ENCODE data around the gene SPIRE1.
"Not testable (repeated sequence)": the region's sequence is repeated elsewhere in the genome, so short reads cannot be mapped to it uniquely, and the experiment has no call there.

SPIRE1 gene

DNA sequence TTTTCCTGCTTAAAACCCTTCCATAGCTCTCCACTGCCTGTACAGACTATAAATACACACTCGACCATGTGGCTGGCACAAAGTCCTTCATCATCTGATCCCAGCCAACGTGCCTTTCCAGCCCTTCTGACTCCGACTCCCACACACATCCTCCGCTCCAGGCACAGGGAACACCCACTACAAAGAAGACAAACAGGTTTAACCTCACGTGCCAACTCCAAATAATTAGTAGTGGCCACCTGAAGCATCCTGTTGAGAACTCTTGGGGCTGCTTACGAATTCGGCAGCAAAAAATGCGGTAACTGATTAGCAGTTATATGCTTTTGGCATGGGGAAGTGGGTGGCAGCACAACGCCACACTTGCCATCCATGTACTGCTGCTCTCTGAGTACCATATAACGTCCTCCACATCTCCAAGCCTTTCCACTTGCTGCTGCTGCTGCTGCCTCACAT is 12.1 kb downstream of the SPIRE1 start:
- DNase-seq (ENCODE audit: low spot score), result no peak

DNA sequence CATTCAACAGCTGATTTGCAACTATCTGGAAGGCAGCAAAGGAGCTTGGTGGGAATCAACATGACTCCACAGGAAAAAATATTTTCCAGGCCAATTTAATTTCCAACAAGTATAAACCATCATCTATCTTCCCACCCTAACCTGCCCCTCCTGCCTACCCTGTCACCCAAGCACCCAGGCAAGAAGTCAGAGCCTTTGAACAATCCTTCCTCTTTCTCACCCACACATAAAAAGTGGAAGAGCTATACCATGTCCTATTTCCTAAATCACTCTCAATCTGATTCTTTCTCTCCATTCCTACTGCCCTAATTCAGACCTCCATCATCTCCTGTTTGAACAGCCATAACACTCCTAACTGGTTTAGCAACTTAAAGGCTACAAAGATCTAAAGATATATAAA is 12.7 kb downstream of the SPIRE1 start:
- no peak for DNase-seq (ENCODE audit: low spot score)

- not testable (repeated sequence) for DNase-seq (ENCODE audit: low spot score)
These were observed 14.2 kb downstream of the SPIRE1 start for GRCh38 chr18:12643756-12644155.

DNA sequence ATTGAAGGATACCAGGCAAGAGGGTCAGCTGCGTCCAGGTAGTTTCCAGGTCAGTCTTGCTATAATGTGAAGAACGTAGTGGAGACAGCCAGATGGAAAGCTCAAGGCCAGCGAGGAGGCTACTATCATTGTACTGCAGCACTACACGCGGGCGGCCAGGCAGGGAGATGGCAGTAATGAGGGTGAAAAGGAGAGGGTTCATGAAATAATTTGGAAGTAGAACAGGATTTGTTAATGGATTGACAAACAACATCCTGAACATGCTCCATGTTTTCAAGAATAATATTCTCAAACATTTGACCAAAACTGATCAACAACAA is 17.1 kb downstream of the SPIRE1 start:
- no peak for DNase-seq (ENCODE audit: low spot score)

- no peak for DNase-seq (ENCODE audit: low spot score)
These were observed 17.7 kb downstream of the SPIRE1 start for GRCh38 chr18:12639990-12640880.

GRCh38 chr18:12638644-12639124 is 19.2 kb downstream of the SPIRE1 start:
- no peak for DNase-seq (ENCODE audit: low spot score)

DNA sequence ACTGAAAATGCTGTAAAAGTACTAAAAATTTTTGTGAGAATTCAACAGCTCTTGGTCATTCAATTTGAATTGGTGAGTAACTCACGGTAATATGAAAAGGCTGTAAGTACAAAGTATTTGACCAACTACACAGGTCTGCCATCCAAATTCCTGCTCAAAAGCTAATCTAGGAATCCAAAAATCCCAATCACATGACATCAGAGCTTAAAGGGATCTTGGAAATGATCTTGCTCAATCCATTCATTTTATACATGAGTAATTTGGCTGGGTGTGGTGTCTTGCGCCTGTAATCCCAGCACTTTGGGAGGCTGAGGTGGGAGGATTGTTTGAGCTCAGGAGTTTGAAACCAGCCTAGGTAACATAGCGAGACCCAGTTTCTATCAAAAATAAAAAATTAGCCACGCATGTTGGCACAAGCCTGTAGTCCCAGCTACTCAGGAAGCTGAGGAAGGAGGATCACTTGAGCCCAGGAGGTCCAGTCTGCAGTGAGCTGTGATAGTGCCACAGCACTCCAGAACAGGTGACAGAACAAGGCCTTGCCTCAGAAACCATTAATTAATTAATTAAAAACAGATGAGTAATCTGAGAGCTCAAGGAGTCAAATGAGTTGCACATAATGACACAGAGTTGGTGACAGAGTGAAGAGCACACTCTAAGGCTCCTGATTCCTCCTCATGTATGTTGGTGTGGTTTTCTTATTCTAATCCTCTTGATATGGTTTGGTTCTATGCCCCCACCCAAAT is 19.8 kb downstream of the SPIRE1 start:
- no peak for DNase-seq (ENCODE audit: low spot score)

- no peak for DNase-seq (ENCODE audit: low spot score)
These were observed 20.5 kb downstream of the SPIRE1 start for GRCh38 chr18:12637393-12637792.

- no peak for DNase-seq (ENCODE audit: low spot score)
These were observed 26.0 kb downstream of the SPIRE1 start for GRCh38 chr18:12631831-12632477.

DNA sequence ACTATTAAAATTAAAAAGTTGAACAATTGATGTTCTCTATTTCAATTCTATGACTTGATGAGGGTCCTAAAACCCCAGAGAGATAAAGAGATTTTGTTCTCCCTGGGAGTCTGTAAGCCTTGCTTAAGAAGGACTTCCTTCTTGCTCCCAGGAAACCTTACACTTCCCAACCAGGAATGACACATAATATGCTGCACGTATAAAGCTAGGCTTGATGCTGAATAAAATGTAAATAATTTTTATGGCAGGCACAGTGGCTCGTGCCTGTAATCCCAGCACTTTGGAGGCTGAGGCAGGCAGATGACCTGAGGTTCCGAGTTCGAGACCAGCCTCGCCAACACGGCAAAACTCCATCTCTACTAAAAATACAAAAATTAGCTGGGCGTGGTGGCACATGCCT is 27.8 kb downstream of the SPIRE1 start:
- DNase-seq (ENCODE audit: low spot score), result no peak

GRCh38 chr18:12628706-12629702 is 28.9 kb downstream of the SPIRE1 start:
- DNase-seq (ENCODE audit: low spot score), result peak; percentile 25

DNA sequence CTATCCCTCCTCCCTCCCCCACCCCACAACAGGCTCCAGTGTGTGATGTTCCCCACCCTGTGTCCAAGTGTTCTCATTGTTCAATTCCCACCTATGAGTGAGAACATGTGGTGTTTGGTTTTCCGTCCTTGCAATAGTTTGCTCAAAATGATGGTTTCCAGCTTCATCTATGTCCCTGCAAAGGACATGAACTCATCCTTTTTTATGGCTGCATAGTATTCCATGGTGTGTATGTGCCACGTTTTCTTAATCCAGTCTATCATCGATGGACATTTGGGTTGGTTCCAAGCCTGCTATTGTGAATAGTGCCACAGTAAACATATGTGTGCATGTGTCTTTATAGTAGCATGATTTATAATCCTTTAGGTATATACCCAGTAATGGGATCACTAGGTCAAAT is 30.7 kb downstream of the SPIRE1 start:
- DNase-seq (ENCODE audit: low spot score), result not testable (repeated sequence)

GRCh38 chr18:12625241-12625640 is 32.7 kb downstream of the SPIRE1 start:
- DNase-seq (ENCODE audit: low spot score), result no peak

- DNase-seq (ENCODE audit: low spot score), result no peak
These were observed 36.1 kb downstream of the SPIRE1 start for GRCh38 chr18:12621742-12622306.

DNA sequence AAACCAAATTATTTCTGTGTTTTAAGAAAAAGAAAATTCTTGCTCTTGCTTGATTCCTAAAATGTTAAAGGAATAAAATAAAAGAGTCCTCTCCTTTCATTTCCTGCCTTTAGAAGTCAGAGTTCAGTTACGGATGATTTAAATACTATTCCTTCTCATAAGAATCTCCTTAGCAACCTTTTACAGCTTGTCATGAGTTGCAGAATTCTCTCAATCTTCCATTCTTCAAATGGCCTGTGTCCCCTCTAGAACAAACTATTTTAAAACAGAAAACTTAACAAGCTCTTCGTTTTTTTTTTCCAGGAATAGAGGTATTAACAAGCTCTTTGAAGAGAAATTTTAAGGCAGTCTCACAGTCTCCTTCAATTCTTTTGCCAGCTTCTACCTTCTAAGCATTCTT is 42.2 kb downstream of the SPIRE1 start:
- no peak for DNase-seq (ENCODE audit: low spot score)

DNA sequence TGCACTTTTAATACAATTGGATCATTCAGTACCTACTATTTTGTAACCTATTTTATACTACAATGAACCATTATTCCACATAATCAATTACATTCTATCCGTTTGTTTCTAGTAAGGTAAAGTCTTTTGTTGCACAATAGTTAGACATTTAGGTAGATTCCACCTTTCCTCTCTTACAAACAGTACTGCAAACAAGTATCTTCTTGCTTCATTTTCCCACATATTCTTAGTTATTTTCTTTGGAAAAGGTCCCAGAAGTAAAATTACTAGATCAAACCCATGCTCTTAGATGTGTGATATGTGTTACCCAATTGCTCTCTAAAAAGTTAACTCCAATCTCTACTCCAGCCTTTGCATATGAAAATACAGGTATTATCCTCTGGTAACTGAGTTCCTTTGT is 49.6 kb downstream of the SPIRE1 start:
- no peak for DNase-seq (ENCODE audit: low spot score)

GRCh38 chr18:12606592-12607315 is 51.2 kb downstream of the SPIRE1 start:
- DNase-seq (ENCODE audit: low spot score), result peak; percentile 6

DNA sequence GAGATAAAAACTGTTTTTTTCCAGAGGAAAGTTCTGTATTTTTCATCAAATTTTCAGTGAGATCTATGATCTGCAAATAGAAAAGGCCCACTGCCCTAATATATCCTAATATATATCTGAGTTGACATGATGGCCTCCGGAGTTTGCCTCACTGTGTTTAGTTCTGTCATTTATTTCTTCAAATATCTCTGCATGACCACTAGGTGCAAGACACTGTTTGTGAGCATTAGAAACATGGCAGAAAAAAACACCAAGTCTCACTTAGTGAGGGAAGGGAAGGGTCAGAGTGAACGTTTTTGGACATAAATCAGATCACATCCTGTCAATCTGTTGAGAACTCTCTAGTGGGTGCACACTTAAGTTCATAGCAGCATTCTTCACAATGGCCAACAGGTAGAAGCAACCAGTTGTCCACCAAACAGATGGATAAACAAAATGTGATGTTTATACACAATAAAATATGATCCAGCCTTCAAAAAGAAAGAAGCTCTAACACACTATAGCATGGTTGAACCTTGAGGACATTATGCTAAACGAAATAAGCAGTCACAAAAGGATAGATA is 53.4 kb downstream of the SPIRE1 start:
- no peak for DNase-seq (ENCODE audit: low spot score)

- DNase-seq (ENCODE audit: low spot score), result no peak
These were observed 57.9 kb downstream of the SPIRE1 start for GRCh38 chr18:12599966-12600365.

DNA sequence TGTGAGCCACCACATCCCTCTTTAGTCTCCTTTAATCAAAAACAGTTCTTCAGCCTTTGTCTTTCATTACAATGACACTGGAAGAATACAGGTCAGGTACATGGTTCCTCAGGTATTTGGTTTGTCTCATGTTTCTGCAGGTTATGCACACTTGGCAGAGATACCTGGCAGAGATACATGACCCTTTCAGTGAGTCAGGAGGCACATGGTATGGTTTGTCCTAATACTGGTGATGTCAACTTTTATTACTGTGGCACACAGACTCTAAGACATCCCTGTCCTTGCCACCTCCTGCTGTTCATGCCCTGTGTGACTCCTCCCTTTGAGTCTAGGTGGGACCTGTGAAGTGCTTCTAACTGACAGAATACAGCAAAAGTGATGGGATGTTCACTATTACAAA is 58.4 kb downstream of the SPIRE1 start:
- no peak for DNase-seq (ENCODE audit: low spot score)

Data from activated CD4-positive, alpha-beta T cell treated with anti-CD3 and anti-CD28 coated beads, Interleukin-2, Interleukin-4, amounts not matched to agents 100 ng/mL and 50 ng/mL, durations not matched to agents 16 hours and 8 hours (primary cell).